GM21515 (cell line): ENCODE results near the gene PTPRC.

Experiments used
- ATAC-seq: cut with Tn5 transposase; IDR thresholded peaks from one replicate; pipeline ENCODE4 v1.9.1; 2021; ENCODE audit not compliant: unreplicated experiment

PTPRC gene

DNA sequence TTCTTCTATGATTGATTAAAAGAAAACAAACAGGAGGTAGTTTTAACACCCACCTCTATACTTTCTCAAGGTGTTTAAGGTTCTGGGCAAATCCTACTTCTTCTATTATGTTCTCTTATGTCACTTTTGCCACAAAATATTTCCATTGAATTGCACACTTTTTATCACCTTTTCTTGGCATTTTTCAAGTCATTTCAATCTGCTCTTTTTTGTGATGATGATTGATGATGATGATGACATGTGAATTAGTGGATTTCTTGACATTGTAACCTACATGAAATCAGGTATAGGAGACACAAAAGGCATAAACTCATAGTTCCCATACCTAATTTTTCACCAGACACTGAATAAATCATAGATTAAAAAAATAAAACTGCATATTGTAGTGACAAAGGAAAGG lies 4.1 kb downstream of the PTPRC start:
- no peak for ATAC-seq

DNA sequence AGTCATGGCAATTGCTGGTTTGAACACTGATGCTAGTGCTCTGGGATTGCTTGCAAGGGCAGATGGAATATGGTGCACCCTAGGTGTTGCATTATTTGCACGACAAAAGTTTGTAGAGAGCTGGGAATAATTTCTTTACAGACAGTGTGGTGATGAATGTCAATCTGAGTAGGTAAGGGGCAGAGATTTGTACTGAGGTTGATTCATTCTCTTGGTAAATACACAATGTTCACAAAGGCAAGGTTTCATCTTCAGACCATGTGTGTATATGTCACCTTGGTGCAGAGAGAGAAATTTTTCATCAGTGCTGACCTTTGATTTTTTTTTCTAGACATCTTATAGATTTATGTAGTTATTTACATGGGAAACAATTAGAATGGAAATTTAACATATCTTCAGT lies 5.0 kb downstream of the PTPRC start:
- no peak for ATAC-seq

DNA sequence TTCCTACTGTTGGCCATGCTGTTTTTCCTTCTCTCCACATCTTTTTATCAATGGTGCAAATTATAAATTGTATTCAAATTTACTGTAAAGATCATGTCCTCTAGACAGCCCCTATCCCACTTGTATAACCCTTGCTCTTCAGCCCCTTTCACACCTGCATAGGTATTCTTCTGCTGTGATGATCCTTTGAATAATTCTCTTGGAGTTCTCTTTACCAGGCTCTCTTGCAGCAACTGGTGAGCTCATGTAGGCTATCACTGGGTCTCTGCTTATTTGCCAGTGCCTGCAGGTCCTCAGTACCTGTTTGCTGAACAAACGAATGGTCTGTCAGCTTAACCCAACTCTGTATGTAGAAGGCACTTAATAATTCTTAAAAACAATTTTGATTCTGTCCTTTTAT lies 8.2 kb downstream of the PTPRC start:
- no peak for ATAC-seq

- ATAC-seq = no peak
These were observed 9.8 kb downstream of the PTPRC start for GRCh38 chr1:198648592-198648991.

DNA sequence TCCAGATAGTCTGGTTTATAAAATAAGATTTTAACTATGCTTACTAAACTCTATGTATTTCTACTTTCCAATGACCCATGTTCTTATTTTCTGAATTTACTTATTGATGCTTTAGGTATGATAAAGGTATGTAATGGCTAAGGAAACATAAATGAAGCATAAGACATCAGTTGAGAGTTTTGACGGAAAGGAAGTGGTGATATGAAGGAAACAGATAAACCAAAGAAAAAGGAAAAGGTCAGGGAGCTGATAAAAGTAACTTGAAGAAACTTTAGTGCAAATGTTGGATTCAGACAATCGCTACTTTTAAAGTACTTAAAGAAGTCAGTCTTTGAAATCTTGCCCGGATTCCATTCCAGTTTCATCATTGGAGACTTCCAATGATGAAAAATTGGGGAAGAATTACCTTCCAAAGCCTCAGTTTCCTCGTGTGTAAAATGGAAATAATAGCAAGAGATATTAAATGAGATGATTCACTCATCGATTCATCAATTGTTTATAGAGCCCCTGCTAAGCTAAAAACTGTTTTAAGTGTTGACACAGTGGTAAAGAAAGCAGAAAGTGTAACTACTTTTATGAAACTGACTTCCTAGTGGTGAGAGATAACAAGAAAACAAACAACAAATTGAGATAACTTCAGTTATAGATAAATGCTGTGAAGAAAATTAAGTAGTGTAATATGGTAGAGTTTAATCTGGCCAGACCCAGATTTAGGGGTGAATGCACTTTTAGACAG lies 10.6 kb downstream of the PTPRC start:
- no peak for ATAC-seq

GRCh38 chr1:198649968-198650338 lies 11.1 kb downstream of the PTPRC start:
- ATAC-seq = no peak

GRCh38 chr1:198650506-198650905 lies 11.7 kb downstream of the PTPRC start:
- ATAC-seq = no peak

GRCh38 chr1:198651650-198652400 lies 13.0 kb downstream of the PTPRC start:
- ATAC-seq = peak; percentile 47

DNA sequence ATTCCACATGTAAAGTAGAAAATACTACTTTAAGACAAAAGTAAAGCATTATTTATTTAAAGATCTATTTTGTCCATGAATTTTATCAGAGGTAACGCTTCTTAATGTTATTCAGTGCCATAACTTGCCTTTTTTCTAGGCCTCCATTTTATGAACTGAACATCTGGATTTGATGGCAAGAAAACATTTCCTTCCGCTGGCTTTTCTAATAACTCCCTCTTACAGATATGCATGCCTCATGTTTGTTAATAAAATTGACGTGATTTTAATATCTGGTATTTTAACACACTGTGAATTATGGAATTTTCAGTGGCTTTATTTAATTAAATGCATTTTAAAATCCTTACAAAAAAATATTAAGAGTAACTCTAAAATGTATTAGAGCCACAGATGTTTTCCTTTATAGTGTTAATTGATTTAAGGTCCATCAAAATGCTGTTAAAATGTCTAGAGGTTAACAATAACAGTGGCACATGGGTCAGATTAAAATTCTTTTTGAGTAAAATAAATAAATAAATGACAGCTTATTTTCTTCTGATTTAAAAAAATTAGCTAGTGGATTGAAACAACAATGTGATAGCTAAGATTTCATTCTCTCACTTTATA lies 15.1 kb downstream of the PTPRC start:
- no peak for ATAC-seq

DNA sequence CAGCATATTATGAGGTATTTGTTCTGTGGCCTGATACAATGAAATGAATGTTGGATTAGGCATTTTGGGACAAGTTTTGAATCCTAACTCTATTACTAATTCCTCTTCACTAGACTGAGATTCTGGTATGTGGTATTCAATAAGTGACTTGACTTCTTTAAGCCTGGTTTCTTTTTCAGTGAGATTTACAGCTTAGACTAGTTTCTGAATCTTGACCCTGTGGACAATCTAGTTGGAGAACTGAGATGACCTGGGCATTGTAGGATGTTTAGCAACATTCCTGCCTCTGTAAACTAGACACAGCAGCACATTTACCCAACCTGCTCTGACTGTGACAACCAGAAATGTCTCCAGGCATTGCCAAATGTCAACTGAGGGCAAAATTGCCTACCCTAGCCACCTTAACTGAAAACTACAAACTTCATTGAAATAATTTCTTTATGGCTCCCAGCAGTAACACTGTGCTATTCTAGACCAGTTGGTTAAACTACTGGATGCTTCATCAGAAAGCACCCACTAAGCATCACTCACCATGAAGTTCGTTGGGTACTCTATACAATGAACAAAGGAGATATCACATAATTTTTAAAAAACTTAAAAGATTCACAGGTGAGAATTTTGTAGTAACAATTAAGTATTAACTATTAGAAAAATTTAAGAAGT lies 16.8 kb downstream of the PTPRC start:
- peak; percentile 30 for ATAC-seq

- ATAC-seq = no peak
These were observed 17.7 kb downstream of the PTPRC start for GRCh38 chr1:198656500-198656932.

GRCh38 chr1:198657550-198658064 lies 18.8 kb downstream of the PTPRC start:
- peak; percentile 51 for ATAC-seq

- no peak for ATAC-seq
These were observed 21.8 kb downstream of the PTPRC start for GRCh38 chr1:198660341-198661261.

DNA sequence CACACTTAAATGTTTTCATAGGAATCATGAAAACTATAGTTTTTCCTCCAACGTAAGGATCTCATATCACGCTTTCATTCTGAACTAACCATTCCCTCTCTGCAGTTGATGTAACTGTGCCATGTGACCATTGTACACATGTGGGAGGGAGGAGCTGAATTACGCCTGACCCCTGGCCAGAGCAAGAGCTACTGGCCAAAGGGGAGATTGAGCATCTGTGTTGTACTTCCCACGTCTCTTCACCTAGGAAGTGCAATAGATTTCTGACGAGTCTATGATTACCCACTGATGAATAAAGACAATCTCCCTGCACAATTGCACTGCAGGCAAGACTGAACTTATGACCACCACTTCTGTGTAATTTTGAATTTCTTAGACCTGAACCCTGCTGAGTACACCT lies 24.0 kb downstream of the PTPRC start:
- ATAC-seq = no peak

GRCh38 chr1:198664068-198664788 lies 25.4 kb downstream of the PTPRC start:
- no peak for ATAC-seq

DNA sequence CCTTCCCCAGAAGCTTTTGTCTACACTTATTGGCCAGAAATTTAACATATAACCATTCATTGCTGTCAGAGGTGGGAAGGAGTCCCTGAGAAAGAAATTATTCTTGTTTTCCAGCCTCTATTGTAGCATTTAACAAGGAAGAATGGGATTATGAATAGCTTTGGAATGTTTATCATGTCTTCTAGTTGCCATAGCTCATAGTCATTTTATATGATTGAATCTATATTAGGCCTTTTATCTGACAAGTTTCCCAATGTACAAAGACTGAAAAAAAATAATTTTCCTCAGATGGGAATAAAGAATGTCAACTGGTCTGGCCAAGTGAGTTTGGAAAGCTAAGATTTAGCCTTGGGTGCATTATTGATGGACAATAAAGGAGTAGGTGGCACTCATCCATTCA lies 28.3 kb downstream of the PTPRC start:
- ATAC-seq = no peak

GRCh38 chr1:198667807-198668206 lies 29.0 kb downstream of the PTPRC start:
- ATAC-seq = no peak

- peak; percentile 73 for ATAC-seq
These were observed 30.3 kb downstream of the PTPRC start for GRCh38 chr1:198669023-198669698.

GRCh38 chr1:198669771-198670170 lies 30.9 kb downstream of the PTPRC start:
- ATAC-seq = no peak
